Measurements from ENCODE around the gene MRFAP1L1. TPM values are rescaled to one million over a fixed set of nuclear protein-coding genes. Genes with fewer than 3 reads are reported as not detected.
A peak's percentile ranks its signal among the peaks of the same experiment; 100 is the strongest.

Gene MRFAP1L1
- total RNA-seq, 2 donors from 2014 or later = 47.1 to 62.6 TPM

DNA sequence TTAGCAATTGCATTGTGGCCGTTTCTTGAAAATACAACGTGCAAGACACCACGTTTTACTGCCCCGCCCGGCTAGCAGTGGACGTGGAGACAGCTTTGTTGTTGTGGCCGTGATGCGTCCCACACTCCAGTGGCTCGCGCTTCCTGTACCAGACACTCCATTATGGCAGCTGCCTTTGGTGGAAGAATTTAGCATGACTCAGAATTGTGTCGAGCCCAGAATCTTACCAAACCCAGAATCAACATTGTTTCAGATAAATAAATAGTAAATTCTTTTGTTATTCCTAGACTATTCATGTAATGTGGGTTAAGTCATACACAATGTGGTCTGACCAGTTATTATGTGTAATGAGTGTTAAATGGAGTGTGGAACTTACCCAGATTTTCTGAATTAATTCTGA lies 41.3 kb downstream of the MRFAP1L1 start:
- Histone ChIP-seq H3K9me3 (no peaks in the 10 kb centered on the region), H3K36me3 (no peaks in the 10 kb centered on the region), H3K4me1 (ENCODE audit: control insufficient read depth in 1 of 2, low read depth in 2 of 2) (peaks cover 4 to 19% of the 10 kb centered on the region in 2 donors), H3K4me3 (no peak overlapping the region), H3K27me3 (replicated peaks; ENCODE audit: insufficient read depth) (no peaks in the 10 kb centered on the region), H3K27ac (no peak overlapping the region)
- no peak for DNase-seq (ENCODE audit: low spot score)
- ATAC-seq (ENCODE audit: insufficient number of reproducible peaks, low FRiP score, low read depth) = no peak
- TF ChIP-seq, protein P1, sequence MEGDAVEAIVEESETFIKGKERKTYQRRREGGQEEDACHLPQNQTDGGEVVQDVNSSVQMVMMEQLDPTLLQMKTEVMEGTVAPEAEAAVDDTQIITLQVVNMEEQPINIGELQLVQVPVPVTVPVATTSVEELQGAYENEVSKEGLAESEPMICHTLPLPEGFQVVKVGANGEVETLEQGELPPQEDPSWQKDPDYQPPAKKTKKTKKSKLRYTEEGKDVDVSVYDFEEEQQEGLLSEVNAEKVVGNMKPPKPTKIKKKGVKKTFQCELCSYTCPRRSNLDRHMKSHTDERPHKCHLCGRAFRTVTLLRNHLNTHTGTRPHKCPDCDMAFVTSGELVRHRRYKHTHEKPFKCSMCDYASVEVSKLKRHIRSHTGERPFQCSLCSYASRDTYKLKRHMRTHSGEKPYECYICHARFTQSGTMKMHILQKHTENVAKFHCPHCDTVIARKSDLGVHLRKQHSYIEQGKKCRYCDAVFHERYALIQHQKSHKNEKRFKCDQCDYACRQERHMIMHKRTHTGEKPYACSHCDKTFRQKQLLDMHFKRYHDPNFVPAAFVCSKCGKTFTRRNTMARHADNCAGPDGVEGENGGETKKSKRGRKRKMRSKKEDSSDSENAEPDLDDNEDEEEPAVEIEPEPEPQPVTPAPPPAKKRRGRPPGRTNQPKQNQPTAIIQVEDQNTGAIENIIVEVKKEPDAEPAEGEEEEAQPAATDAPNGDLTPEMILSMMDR (IDR thresholded peaks at IDR 0.05) = no peak

DNA sequence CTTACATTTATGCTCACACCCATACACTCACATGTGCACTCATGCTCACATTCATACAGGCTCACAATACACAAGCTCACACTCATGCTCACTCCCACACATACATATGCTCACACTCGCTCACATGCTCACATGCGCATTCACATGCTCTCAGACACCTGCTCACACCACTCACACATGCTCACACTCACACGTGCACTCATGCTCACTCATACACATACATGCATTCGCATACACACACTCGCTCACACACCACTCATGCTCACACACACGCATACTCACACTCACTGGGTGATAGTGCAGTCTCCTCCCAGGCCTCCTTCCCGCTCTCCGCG lies 44.4 kb downstream of the MRFAP1L1 start:
- Histone ChIP-seq H3K4me1 (ENCODE audit: control insufficient read depth in 1 of 2, low read depth in 2 of 2) (peaks cover 4 to 15% of the 10 kb centered on the region in 2 donors), H3K27ac (no peak overlapping the region), H3K27me3 (replicated peaks; ENCODE audit: insufficient read depth) (no peaks in the 10 kb centered on the region), H3K36me3 (no peaks in the 10 kb centered on the region), H3K4me3 (no peak overlapping the region), H3K9me3 (no peaks in the 10 kb centered on the region)
- TF ChIP-seq, protein P1 (IDR thresholded peaks at IDR 0.05) = no peak
- DNase-seq (ENCODE audit: low spot score) (no peak), ATAC-seq (ENCODE audit: insufficient number of reproducible peaks, low FRiP score, low read depth) (no peak)

- no peak overlapping the region for H3K27ac ChIP-seq
- no peak for DNase-seq (ENCODE audit: low spot score)
- H3K4me1 ChIP-seq (ENCODE audit: control insufficient read depth in 1 of 2, low read depth in 2 of 2) = peaks cover 4 to 27% of the 10 kb centered on the region in 2 donors
- TF ChIP-seq, protein P1 (IDR thresholded peaks at IDR 0.05) = no peak
- peak overlapping the region; percentile 73 for H3K4me3 ChIP-seq
- H3K36me3 ChIP-seq = no peaks in the 10 kb centered on the region
- no peak for ATAC-seq (ENCODE audit: insufficient number of reproducible peaks, low FRiP score, low read depth)
- H3K9me3 ChIP-seq = no peaks in the 10 kb centered on the region
- H3K27me3 ChIP-seq (replicated peaks; ENCODE audit: insufficient read depth) = no peaks in the 10 kb centered on the region
These were observed 45.9 kb downstream of the MRFAP1L1 start for GRCh38 chr4:6663596-6664393.

DNA sequence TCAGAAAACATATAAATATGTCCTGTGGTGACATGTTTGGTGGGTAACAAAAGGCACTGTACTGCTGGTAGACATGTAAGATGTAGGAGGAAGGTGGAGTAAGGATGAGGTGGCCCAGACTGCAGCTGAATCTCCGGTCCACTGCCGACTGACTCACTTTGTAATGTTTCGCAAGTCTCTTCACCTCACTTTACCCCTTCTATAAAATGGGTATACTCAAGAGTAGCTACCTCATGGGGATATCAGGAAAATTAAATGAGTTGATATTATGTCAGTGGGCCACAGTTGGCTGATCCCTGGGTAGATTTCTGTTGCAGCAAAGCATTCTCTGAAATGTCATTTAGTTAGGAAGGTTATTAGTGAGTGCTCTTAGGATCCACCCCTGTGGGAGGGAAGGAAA lies 47.1 kb downstream of the MRFAP1L1 start:
- H3K4me3 ChIP-seq = no peak overlapping the region
- TF ChIP-seq, protein P1 (IDR thresholded peaks at IDR 0.05) = no peak
- H3K27me3 ChIP-seq (replicated peaks; ENCODE audit: insufficient read depth) = no peaks in the 10 kb centered on the region
- H3K4me1 ChIP-seq (ENCODE audit: control insufficient read depth in 1 of 2, low read depth in 2 of 2) = peaks cover 4 to 27% of the 10 kb centered on the region in 2 donors
- ATAC-seq (ENCODE audit: insufficient number of reproducible peaks, low FRiP score, low read depth) (no peak), DNase-seq (ENCODE audit: low spot score) (no peak)
- no peak overlapping the region for H3K27ac ChIP-seq
- H3K36me3 ChIP-seq = no peaks in the 10 kb centered on the region
- no peaks in the 10 kb centered on the region for H3K9me3 ChIP-seq

DNA sequence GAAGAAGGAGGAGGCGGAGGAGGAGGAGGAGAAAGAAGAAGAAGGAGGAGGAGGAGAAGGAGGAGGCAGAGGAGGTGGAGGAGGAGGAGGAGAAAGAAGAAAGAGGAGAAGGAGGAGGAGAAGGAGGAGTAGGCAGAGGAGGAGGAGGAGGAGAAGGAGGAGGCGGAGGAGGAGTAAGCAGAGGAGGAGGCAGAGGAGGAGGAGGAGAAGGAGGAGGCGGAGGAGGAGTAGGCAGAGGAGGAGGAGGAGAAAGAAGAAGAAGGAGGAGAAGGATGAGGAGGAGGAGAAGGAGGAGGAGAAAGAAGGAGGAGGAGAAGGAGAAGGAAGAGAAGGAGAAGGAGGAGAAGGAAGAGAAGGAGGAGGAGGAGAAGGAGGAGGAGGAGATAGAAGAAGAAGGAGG lies 49.2 kb downstream of the MRFAP1L1 start:
- no peak for DNase-seq (ENCODE audit: low spot score)
- no peak overlapping the region for H3K4me3 ChIP-seq
- no peak overlapping the region for H3K27ac ChIP-seq
- H3K36me3 ChIP-seq = no peaks in the 10 kb centered on the region
- peaks cover 4 to 27% of the 10 kb centered on the region in 2 donors for H3K4me1 ChIP-seq (ENCODE audit: control insufficient read depth in 1 of 2, low read depth in 2 of 2)
- no peaks in the 10 kb centered on the region for H3K27me3 ChIP-seq (replicated peaks; ENCODE audit: insufficient read depth)
- no peak for ATAC-seq (ENCODE audit: insufficient number of reproducible peaks, low FRiP score, low read depth)
- TF ChIP-seq, protein P1 (IDR thresholded peaks at IDR 0.05) = no peak
- no peaks in the 10 kb centered on the region for H3K9me3 ChIP-seq

All from thoracic aorta (tissue), 2 donors.